Measurements from ENCODE around the gene SETD2. TPM values are rescaled to one million over a fixed set of nuclear protein-coding genes. Genes with fewer than 3 reads are reported as not detected.
A peak's percentile ranks its signal among the peaks of the same experiment; 100 is the strongest.

The SETD2 gene
- total and polyA plus RNA-seq, 9 of the 15 experiments (the other 6 are each of a cell fraction or from before 2014, with no cell fraction given): 8.2 to 44.0 (median 33.6) TPM

DNA sequence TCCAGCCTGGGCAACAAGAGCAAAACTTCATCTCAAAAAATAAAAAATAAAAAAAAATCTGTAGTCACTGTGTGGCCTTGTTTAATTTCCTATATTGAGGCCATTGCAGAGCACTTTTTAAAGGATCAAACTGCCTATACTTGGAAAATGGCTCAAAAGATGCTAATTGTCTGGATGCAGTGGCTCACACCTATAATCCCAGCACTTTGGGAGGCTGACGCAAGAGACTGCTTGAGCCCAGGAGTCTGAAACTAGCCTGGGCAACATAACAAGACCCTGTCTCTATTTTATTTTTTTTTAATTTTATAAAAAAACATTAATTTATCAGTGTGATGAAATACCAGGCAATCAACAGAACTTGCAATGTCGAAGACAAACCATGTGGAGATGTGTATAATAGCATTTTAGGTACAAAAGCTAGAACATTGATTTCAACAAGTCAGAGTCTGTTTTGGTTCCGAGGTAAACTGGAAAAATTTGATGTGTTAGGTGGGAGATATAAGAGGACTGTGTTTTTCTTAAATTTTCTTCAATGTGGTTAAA, 47.0 kb upstream of the SETD2 start (continued):
- TF ChIP-seq ZHX1 (conservative IDR thresholded peaks at IDR 0.05; ENCODE audit: low read length) (no peak), TRIM24 (IDR thresholded peaks at IDR 0.05) (peak in 1 of 2 experiments; percentile 62; a peak in 2 of 4 replicates), CBFA2T3 (IDR thresholded peaks at IDR 0.05) (no peak), NR2C2 (CRISPR knock-in tag; IDR thresholded peaks at IDR 0.05) (no peak), NR2C2 (tag; IDR thresholded peaks at IDR 0.05) (no peak), RBBP5 (IDR thresholded peaks at IDR 0.05; ENCODE audit: borderline replicate concordance, insufficient read depth, low read length, poor library complexity, severe bottlenecking) (no peak), TCF7L2 (IDR thresholded peaks at IDR 0.05; ENCODE audit: low read depth, low read length) (no peak), KHSRP (IDR thresholded peaks at IDR 0.05) (no peak), L3MBTL2 (IDR thresholded peaks at IDR 0.05) (peak; percentile 69), FOXP1 (CRISPR knock-in tag; IDR thresholded peaks at IDR 0.05) (no peak), BCLAF1 (IDR thresholded peaks at IDR 0.05; ENCODE audit: borderline replicate concordance in 1 of 2, control insufficient read depth in 1 of 2, low read depth in 2 of 2, low read length in 1 of 2) (no peak), HDAC6 (IDR thresholded peaks at IDR 0.05; ENCODE audit: low read depth, low read length) (no peak), PHB (CRISPR knock-in tag; IDR thresholded peaks at IDR 0.05) (no peak), NR2C1 (IDR thresholded peaks at IDR 0.05) (no peak), NR2C1 (tag; IDR thresholded peaks at IDR 0.05) (0 out of 2 replicates have a peak, but pooled peaks have one; percentile 16), POLR2AphosphoS5 (IDR thresholded peaks at IDR 0.05; ENCODE audit: control insufficient read depth, insufficient read depth, low read depth, low read length) (no peak), CXXC5 (CRISPR knock-in tag; IDR thresholded peaks at IDR 0.05) (peak; percentile 30; the same call in 1 of the 2 replicates), KAT2B (IDR thresholded peaks at IDR 0.05; ENCODE audit: low read depth, low read length) (no peak), ZNF780A (CRISPR knock-in tag; IDR thresholded peaks at IDR 0.05) (no peak), PHF20 (IDR thresholded peaks at IDR 0.05; ENCODE audit: partially characterized antibody) (no peak), TCF7 (IDR thresholded peaks at IDR 0.05; ENCODE audit: borderline replicate concordance) (no peak), MECOM (CRISPR knock-in tag; IDR thresholded peaks at IDR 0.05) (no peak), ATF4 (CRISPR knock-in tag; IDR thresholded peaks at IDR 0.05) (0 out of 2 replicates have a peak, but pooled peaks have one; percentile 14), ZNF589 (CRISPR knock-in tag; IDR thresholded peaks at IDR 0.05; ENCODE audit: low read depth) (peak; percentile 26; the same call in 1 of the 2 replicates), PTBP1 (IDR thresholded peaks at IDR 0.05; ENCODE audit: low read depth, low read length) (no peak)
